ENCODE data around the gene CFAP45. TPM values are rescaled to one million over a fixed set of nuclear protein-coding genes. Genes with fewer than 3 reads are reported as not detected.

Gene CFAP45
- total RNA-seq, 1 experiment from 2014 or later = 3.6 TPM

- CTCF ChIA-PET = interaction anchor here (0.9 to 1.5 kb wide), 2 partner anchors 75 to 133 kb away, joined by 5 read pairs; no protein-coding TSS in a partner anchor
- no peak overlapping the region for H3K4me3 ChIP-seq (ENCODE audit: low read depth, low read length, poor library complexity, severe bottlenecking)
- no peaks in the 10 kb centered on the region for H3K27me3 ChIP-seq (replicated peaks; ENCODE audit: insufficient read depth, low read depth, low read length, poor library complexity)
- POLR2A ChIA-PET (ENCODE audit: low non-redundant PET) = interaction anchor here (0.6 kb wide), 2 partner anchors 114 to 468 kb away, joined by 3 to 4 read pairs; no protein-coding TSS in a partner anchor
- intact Hi-C loops (cut with micrococcal nuclease; ENCODE audit: unreplicated experiment) = no loop called here
- H3K9me3 ChIP-seq (ENCODE audit: low read depth, low read length, poor library complexity, severe bottlenecking) = no peaks in the 10 kb centered on the region
- DNase-seq (ENCODE audit: low spot score) = peak; percentile 60
- TF ChIP-seq CTCF (conservative IDR thresholded peaks at IDR 0.05; ENCODE audit: low read depth, low read length) (peak; percentile 29; the same call in 1 of the 2 replicates), EZH2 (IDR thresholded peaks at IDR 0.05; ENCODE audit: borderline replicate concordance, low read depth, low read length, poor library complexity, severe bottlenecking) (no peak)
- no TSS peak for BruUV-seq (replicated peaks)
- H3K4me1 ChIP-seq (ENCODE audit: insufficient read depth, low read length, poor library complexity, severe bottlenecking) = peaks cover 11% of the 10 kb centered on the region
- no peak overlapping the region for H3K27ac ChIP-seq (ENCODE audit: low read depth, low read length, poor library complexity, severe bottlenecking)
- no peaks in the 10 kb centered on the region for H3K36me3 ChIP-seq (ENCODE audit: insufficient read depth, low read length, poor library complexity, severe bottlenecking)
Observed at GRCh38 chr1:159932296-159933285, 32.6 kb upstream of the CFAP45 start.

GRCh38 chr1:159931795-159932173 is 31.8 kb upstream of the CFAP45 start:
- Histone ChIP-seq H3K4me1 (ENCODE audit: insufficient read depth, low read length, poor library complexity, severe bottlenecking) (peaks cover 11% of the 10 kb centered on the region), H3K4me3 (ENCODE audit: low read depth, low read length, poor library complexity, severe bottlenecking) (no peak overlapping the region), H3K36me3 (ENCODE audit: insufficient read depth, low read length, poor library complexity, severe bottlenecking) (no peaks in the 10 kb centered on the region), H3K27me3 (replicated peaks; ENCODE audit: insufficient read depth, low read depth, low read length, poor library complexity) (no peaks in the 10 kb centered on the region), H3K9me3 (ENCODE audit: low read depth, low read length, poor library complexity, severe bottlenecking) (no peaks in the 10 kb centered on the region), H3K27ac (ENCODE audit: low read depth, low read length, poor library complexity, severe bottlenecking) (no peak overlapping the region)
- intact Hi-C loops (cut with micrococcal nuclease; ENCODE audit: unreplicated experiment) = no loop called here
- DNase-seq (ENCODE audit: low spot score) = no peak
- TF ChIP-seq EZH2 (IDR thresholded peaks at IDR 0.05; ENCODE audit: borderline replicate concordance, low read depth, low read length, poor library complexity, severe bottlenecking) (no peak), CTCF (conservative IDR thresholded peaks at IDR 0.05; ENCODE audit: low read depth, low read length) (no peak)
- POLR2A ChIA-PET (ENCODE audit: low non-redundant PET) = interaction anchor here (0.6 kb wide), 2 partner anchors 100 to 113 kb away, joined by 3 to 12 read pairs; no protein-coding TSS in a partner anchor
- BruUV-seq (replicated peaks) = no TSS peak
- CTCF ChIA-PET = interaction anchor here (0.8 kb wide), 1 partner anchor 76 kb away, joined by 3 read pairs; no protein-coding TSS in a partner anchor

- CTCF ChIA-PET = interaction anchor here (0.8 kb wide), 1 partner anchor 77 kb away, joined by 3 read pairs; no protein-coding TSS in a partner anchor
- H3K4me3 ChIP-seq (ENCODE audit: low read depth, low read length, poor library complexity, severe bottlenecking) = no peak overlapping the region
- no peak for DNase-seq (ENCODE audit: low spot score)
- H3K36me3 ChIP-seq (ENCODE audit: insufficient read depth, low read length, poor library complexity, severe bottlenecking) = no peaks in the 10 kb centered on the region
- POLR2A ChIA-PET (ENCODE audit: low non-redundant PET) = interaction anchor here (0.6 kb wide), 1 partner anchor 100 kb away, joined by 12 read pairs; no protein-coding TSS in a partner anchor
- no TSS peak for BruUV-seq (replicated peaks)
- H3K27me3 ChIP-seq (replicated peaks; ENCODE audit: insufficient read depth, low read depth, low read length, poor library complexity) = no peaks in the 10 kb centered on the region
- TF ChIP-seq EZH2 (IDR thresholded peaks at IDR 0.05; ENCODE audit: borderline replicate concordance, low read depth, low read length, poor library complexity, severe bottlenecking) = no peak
- TF ChIP-seq CTCF (conservative IDR thresholded peaks at IDR 0.05; ENCODE audit: low read depth, low read length) = no peak
- intact Hi-C loops (cut with micrococcal nuclease; ENCODE audit: unreplicated experiment) = no loop called here
- H3K4me1 ChIP-seq (ENCODE audit: insufficient read depth, low read length, poor library complexity, severe bottlenecking) = peaks cover 11% of the 10 kb centered on the region
- H3K9me3 ChIP-seq (ENCODE audit: low read depth, low read length, poor library complexity, severe bottlenecking) = no peaks in the 10 kb centered on the region
- H3K27ac ChIP-seq (ENCODE audit: low read depth, low read length, poor library complexity, severe bottlenecking) = no peak overlapping the region
Observed at GRCh38 chr1:159931101-159931794, 31.3 kb upstream of the CFAP45 start.
